K562 (cell line): Measurements from ENCODE around the gene EVA1A.

Experiments
- DMBX1 ChIP-seq: fragments of 250-450 bp; sonication (Bioruptor Pico); IDR thresholded peaks from 2 replicates; pipeline ENCODE4 v1.8.0; 2022; ENCODE audit warnings: inconsistent platforms, mild to moderate bottlenecking, moderate library complexity, borderline replicate concordance
- EWSR1 ChIP-seq: fragments of 450-650 bp; IDR thresholded peaks from 2 replicates; pipeline ENCODE4 v1.6.1; 2018; ENCODE audit warnings: borderline replicate concordance, mild to moderate bottlenecking, low read depth, moderate library complexity; ENCODE audit not compliant: partially characterized antibody
- FOXM1 ChIP-seq, 2 experiments: fragments of 450-650 bp in 1 of 2; sonication (generic) in 1 of 2; formaldehyde crosslinking in 1 of 2; IDR thresholded peaks; 2 replicates each; pipeline versions ENCODE4 v1.6.1 to v1.9.0; 2017 to 2022; ENCODE audit warnings: low read depth in 2 of 2, mild to moderate bottlenecking in 2 of 2, missing genetic modification reagents in 1 of 2, moderate library complexity in 1 of 2
- NR3C1 ChIP-seq: sonication (generic); formaldehyde crosslinking; IDR thresholded peaks from 2 replicates; pipeline ENCODE4 v1.8.1; 2022; ENCODE audit warnings: missing genetic modification reagents
- PHF21A ChIP-seq: fragments of 450-650 bp; IDR thresholded peaks from 2 replicates; pipeline ENCODE4 v1.6.1; 2017; ENCODE audit warnings: low read depth, borderline replicate concordance
- RFX5 ChIP-seq: IDR thresholded peaks from 2 replicates; pipeline ENCODE4 v1.6.1; 2011; ENCODE audit warnings: low read depth, mild to moderate bottlenecking, improper control_type of control experiment, low read length
- ZBTB7A ChIP-seq: IDR thresholded peaks from 2 replicates; pipeline ENCODE4 v1.6.1; 2011; ENCODE audit warnings: low read depth, mild to moderate bottlenecking, low read length, moderate library complexity, borderline replicate concordance; ENCODE audit not compliant: control insufficient read depth
- ZNF274 ChIP-seq: IDR thresholded peaks from 2 replicates; pipeline ENCODE4 v1.6.1; 2011; ENCODE audit warnings: low read depth, mild to moderate bottlenecking, low read length, moderate library complexity, borderline replicate concordance
- ZNF609 ChIP-seq: sonication (generic); formaldehyde crosslinking; IDR thresholded peaks from 2 replicates; pipeline ENCODE4 v1.8.1; 2023; ENCODE audit warnings: missing genetic modification reagents, mild to moderate bottlenecking, borderline replicate concordance

GRCh38 chr2:75532488-75532887, 28.3 kb downstream of the EVA1A start:
- TF ChIP-seq DMBX1 (CRISPR knock-in tag): no peak
- TF ChIP-seq EWSR1: no peak
- TF ChIP-seq FOXM1 (IDR thresholded peaks at IDR 0.05; ENCODE audit: low read depth): no peak
- TF ChIP-seq FOXM1 (CRISPR knock-in tag; IDR thresholded peaks at IDR 0.05; ENCODE audit: low read depth): no peak
- no peak for TF ChIP-seq ZNF274
- no peak for TF ChIP-seq ZNF609
- no peak for TF ChIP-seq PHF21A
- no peak for TF ChIP-seq RFX5
- TF ChIP-seq NR3C1 (CRISPR knock-in tag): no peak
- TF ChIP-seq ZBTB7A: no peak
